Fibroblast of villous mesenchyme (primary cell): ENCODE results near the gene NENF. TPM values are rescaled to one million over a fixed set of nuclear protein-coding genes. Genes with fewer than 3 reads are reported as not detected.
A peak's percentile ranks its signal among the peaks of the same experiment; 100 is the strongest.
"Not testable (repeated sequence)": the region's sequence is repeated elsewhere in the genome, so short reads cannot be mapped to it uniquely, and the experiment has no call there.

Experiments used
- DNase-seq: peaks from one replicate; pipeline ENCODE4 v3.0.0-alpha.2; 2010; ENCODE audit warnings: low read depth
- H3K4me3 ChIP-seq: 2 replicates; pipeline ENCODE4 v1.5.1; 2011; ENCODE audit warnings: low read depth, mild to moderate bottlenecking, low read length
- total RNA-seq: library from RNA; depleted of rRNA; stranded (reverse); fragments of >200 nt; gene quantifications from 2 replicates; pipeline ENCODE4 v1.2.3, GENCODE V29; 2012
- TF ChIP-seq, protein P1 (sequence below): IDR thresholded peaks from 2 replicates; pipeline ENCODE4 v1.5.1; 2012; ENCODE audit warnings: low read depth, mild to moderate bottlenecking, low read length; ENCODE audit not compliant: insufficient read depth

Gene NENF
- total RNA-seq, 1 donor = 26.8 TPM

GRCh38 chr1:212473729-212474128 is 41.0 kb downstream of the NENF start:
- H3K4me3 ChIP-seq = no peak overlapping the region
- no peak for DNase-seq
- TF ChIP-seq, protein P1, sequence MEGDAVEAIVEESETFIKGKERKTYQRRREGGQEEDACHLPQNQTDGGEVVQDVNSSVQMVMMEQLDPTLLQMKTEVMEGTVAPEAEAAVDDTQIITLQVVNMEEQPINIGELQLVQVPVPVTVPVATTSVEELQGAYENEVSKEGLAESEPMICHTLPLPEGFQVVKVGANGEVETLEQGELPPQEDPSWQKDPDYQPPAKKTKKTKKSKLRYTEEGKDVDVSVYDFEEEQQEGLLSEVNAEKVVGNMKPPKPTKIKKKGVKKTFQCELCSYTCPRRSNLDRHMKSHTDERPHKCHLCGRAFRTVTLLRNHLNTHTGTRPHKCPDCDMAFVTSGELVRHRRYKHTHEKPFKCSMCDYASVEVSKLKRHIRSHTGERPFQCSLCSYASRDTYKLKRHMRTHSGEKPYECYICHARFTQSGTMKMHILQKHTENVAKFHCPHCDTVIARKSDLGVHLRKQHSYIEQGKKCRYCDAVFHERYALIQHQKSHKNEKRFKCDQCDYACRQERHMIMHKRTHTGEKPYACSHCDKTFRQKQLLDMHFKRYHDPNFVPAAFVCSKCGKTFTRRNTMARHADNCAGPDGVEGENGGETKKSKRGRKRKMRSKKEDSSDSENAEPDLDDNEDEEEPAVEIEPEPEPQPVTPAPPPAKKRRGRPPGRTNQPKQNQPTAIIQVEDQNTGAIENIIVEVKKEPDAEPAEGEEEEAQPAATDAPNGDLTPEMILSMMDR = no peak

DNA sequence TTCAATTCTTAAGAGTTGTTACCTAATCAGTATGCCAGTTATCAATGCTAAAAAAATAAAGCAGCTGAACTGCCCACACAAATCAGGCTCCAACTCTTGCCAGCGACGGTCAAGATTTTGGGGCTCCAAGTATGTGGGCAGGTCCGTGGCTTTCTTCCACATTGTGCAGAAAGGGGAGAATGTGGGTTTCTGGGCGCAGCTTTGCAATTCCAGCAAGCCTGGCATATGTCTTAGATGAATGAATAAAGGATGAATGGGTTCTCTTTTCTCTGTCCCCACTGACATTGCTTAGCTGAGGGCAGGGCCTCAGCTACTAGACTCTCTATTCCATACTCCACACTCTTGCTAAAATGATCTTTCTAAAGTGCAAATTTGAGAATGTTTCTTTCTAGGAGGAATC is 42.4 kb downstream of the NENF start:
- H3K4me3 ChIP-seq = no peak overlapping the region
- no peak for DNase-seq
- TF ChIP-seq, protein P1 = no peak

DNA sequence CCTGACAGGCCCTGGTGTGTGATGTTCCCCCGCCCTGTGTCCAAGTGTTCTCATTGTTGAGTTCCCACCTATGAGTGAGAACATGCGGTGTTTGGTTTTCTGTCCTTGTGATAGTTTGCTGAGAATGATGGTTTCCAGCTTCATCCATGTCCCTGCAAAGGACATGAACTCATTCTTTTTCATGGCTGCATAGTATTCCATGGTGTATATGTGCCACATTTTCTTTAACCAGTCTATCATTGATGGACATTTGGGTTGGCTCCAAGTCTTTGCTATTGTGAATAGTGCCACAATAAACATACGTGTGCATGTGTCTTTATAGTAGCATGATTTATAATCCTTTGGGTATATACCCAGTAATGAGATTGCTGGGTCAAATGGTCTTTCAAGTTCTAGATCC is 43.1 kb downstream of the NENF start:
- not testable (repeated sequence) for H3K4me3 ChIP-seq, DNase-seq

DNA sequence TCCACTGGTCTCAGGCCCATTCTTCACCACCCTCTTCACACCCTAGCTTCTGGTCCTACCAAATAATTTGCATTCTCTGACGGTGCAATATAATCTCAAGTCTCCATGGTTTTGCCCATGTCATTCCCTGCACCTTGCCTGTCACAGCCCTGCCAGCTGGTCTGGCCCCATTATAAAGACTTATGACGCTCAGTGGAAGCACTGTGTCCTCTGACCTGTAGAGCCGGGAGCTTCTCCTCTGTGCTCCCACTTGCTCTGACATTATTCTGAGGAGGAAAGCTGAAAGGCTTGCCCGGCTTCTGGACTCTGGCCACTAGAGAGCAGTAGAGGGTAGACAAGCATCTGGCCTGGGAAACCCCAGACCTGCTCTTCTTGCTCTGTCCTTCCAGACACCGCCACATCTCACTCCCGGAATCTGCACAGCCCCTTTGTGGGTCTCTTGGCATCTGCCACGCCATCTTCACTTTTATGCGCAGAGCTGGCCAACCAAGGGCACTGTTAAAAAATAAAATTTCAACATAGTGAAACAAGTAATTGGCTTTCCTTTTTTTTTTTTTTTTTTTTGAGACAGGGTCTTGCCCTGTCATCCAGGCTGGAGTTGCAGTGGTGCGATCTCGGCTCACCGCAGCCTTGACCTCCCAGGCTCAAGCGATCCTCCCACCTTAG is 44.4 kb downstream of the NENF start:
- no peak overlapping the region for H3K4me3 ChIP-seq
- peak; percentile 84 for DNase-seq
- TF ChIP-seq, protein P1 = peak; percentile 97

DNA sequence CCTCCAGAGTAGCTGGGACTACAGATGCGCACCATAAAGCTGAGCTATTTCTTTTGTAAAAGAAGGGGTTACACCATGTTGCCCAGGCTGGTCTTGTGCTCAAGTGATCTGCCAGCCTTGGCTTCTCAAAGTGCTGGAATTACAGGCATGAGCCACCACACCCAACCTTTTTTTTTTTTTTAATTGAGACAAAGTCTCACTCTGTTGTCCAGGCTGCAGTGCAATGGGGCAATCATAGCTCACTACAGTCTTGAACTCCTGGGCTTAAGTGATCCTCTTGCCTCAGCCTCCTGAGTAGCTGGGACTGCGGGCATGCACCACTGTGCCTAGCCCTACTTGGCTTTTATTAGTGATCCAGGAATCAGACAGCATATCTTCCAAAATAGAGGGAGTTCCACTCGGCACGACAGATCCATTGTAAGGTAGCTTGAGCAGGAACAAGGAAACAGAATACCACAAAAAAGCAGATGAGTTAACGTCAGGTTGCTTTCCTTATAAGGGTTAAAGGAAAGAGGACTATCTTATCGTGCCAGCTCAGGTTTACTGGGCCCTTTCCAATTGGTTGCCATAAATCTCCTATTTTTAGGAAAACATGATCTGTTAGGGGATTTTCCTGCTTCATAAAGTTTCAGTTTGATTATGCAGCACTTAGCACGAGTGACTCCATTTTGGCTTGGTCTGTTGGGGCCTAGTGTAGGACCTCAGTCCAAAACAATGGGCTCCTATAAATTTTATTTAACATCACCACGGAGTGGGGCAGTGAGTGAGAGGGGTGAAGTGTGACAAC is 45.2 kb downstream of the NENF start:
- TF ChIP-seq, protein P1 = no peak
- no peak for DNase-seq
- H3K4me3 ChIP-seq = no peak overlapping the region

DNA sequence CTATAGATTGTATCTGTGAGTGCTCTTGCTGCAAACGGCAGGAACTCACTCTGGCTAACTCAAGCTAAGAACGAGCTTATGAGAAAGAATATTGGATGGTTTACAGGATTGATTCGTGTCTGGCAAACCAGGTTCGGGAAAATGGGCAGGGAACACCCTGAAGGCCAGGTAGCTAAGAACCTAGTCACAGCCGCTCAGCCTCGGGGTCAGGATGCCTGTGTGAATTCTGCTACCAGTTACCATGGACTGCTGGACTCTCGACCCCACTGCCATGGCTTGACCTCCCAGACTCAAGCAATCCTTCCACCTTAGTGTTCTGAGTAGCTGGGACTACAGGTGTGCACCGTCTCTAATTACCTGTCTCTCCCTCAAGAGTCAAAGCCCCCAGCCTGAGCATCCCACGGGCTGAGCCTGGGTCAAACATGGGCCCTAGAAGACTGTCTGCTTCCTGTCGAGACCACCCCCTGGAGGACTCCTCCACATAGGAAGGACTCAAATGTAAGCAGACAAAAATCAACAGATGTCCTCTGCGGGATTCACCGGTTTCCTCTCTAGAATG is 45.8 kb downstream of the NENF start:
- TF ChIP-seq, protein P1 = no peak
- no peak for DNase-seq
- no peak overlapping the region for H3K4me3 ChIP-seq

GRCh38 chr1:212479188-212479587 is 46.5 kb downstream of the NENF start:
- TF ChIP-seq, protein P1 = no peak

GRCh38 chr1:212480711-212481437 is 48.2 kb downstream of the NENF start:
- H3K4me3 ChIP-seq, DNase-seq: not testable (repeated sequence)

More at GRCh38 chr1:212479188-212479587, 46.5 kb downstream of the NENF start:
- no peak overlapping the region for H3K4me3 ChIP-seq
- no peak for DNase-seq
